SK-N-SH (cell line): ENCODE measurements around the gene C1QTNF4.
"Not testable (repeated sequence)": the region's sequence is repeated elsewhere in the genome, so short reads cannot be mapped to it uniquely, and the experiment has no call there.

ENCODE experiments used
- EZH2phosphoT487 ChIP-seq: fragments of 200-600 bp; sonication (generic); IDR thresholded peaks from 2 replicates; pipeline ENCODE4 v1.6.1; 2017; ENCODE audit warnings: low read depth, mixed run types, mild to moderate bottlenecking, antibody characterized with exemption, moderate library complexity, borderline replicate concordance
- FOXJ3 ChIP-seq: sonication (generic); formaldehyde crosslinking; IDR thresholded peaks from 2 replicates; pipeline ENCODE4 v1.5.1; 2020; ENCODE audit warnings: mild to moderate bottlenecking, missing genetic modification reagents
- GABPA ChIP-seq: IDR thresholded peaks from 2 replicates; pipeline ENCODE4 v1.4.0; 2012; ENCODE audit warnings: low read depth, mild to moderate bottlenecking
- MAX ChIP-seq: IDR thresholded peaks from 2 replicates; pipeline ENCODE4 v1.4.0; 2012; ENCODE audit warnings: low read depth
- RAD21 ChIP-seq: IDR thresholded peaks from 2 replicates; pipeline ENCODE4 v1.6.1; 2012; ENCODE audit warnings: mild to moderate bottlenecking, low read length
- REST ChIP-seq: IDR thresholded peaks from 2 replicates; pipeline ENCODE4 v1.6.1; 2012; ENCODE audit warnings: mild to moderate bottlenecking, low read depth, low read length, moderate library complexity
- RFX5 ChIP-seq: IDR thresholded peaks from 2 replicates; pipeline ENCODE4 v1.6.1; 2012; ENCODE audit warnings: mild to moderate bottlenecking, improper control_type of control experiment, low read length
- TEAD4 ChIP-seq: IDR thresholded peaks from 2 replicates; pipeline ENCODE4 v1.4.0; 2012; ENCODE audit warnings: mild to moderate bottlenecking, borderline replicate concordance; ENCODE audit not compliant: insufficient read depth
- TF ChIP-seq, protein P1 (sequence below): fragments of 200-600 bp; sonication (generic); IDR thresholded peaks from 2 replicates; pipeline ENCODE4 v1.6.1; 2017; ENCODE audit warnings: antibody characterized with exemption, mild to moderate bottlenecking, moderate library complexity
- TF ChIP-seq, protein P2 (sequence below): IDR thresholded peaks from 2 replicates; pipeline ENCODE4 v1.4.0; 2012; ENCODE audit warnings: low read depth, borderline replicate concordance

DNA sequence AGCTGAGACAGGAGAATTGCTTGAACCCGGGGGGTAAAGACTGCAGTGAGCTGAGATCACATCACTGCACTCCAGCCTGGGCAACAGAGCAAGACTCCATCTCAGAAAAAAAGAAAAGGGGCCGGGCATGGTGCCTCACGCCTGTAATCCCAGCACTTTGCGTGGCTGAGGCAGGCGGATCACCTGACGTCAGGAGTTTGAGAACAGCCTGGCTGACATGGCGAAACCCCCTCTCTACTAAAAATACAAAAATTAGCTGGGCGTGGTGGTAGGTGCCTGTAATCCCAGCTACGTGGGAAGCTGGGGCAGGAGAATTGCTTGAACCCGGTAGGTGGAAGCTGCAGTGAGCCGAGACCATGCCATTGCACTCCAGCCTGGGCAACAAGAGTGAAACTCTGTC, 42.1 kb upstream of the C1QTNF4 start:
- TF ChIP-seq RAD21; REST; MAX; FOXJ3 (CRISPR knock-in tag); TEAD4; RFX5; GABPA; EZH2phosphoT487: not testable (repeated sequence)
- TF ChIP-seq, protein P1, sequence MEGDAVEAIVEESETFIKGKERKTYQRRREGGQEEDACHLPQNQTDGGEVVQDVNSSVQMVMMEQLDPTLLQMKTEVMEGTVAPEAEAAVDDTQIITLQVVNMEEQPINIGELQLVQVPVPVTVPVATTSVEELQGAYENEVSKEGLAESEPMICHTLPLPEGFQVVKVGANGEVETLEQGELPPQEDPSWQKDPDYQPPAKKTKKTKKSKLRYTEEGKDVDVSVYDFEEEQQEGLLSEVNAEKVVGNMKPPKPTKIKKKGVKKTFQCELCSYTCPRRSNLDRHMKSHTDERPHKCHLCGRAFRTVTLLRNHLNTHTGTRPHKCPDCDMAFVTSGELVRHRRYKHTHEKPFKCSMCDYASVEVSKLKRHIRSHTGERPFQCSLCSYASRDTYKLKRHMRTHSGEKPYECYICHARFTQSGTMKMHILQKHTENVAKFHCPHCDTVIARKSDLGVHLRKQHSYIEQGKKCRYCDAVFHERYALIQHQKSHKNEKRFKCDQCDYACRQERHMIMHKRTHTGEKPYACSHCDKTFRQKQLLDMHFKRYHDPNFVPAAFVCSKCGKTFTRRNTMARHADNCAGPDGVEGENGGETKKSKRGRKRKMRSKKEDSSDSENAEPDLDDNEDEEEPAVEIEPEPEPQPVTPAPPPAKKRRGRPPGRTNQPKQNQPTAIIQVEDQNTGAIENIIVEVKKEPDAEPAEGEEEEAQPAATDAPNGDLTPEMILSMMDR, result not testable (repeated sequence)
- TF ChIP-seq, protein P2, sequence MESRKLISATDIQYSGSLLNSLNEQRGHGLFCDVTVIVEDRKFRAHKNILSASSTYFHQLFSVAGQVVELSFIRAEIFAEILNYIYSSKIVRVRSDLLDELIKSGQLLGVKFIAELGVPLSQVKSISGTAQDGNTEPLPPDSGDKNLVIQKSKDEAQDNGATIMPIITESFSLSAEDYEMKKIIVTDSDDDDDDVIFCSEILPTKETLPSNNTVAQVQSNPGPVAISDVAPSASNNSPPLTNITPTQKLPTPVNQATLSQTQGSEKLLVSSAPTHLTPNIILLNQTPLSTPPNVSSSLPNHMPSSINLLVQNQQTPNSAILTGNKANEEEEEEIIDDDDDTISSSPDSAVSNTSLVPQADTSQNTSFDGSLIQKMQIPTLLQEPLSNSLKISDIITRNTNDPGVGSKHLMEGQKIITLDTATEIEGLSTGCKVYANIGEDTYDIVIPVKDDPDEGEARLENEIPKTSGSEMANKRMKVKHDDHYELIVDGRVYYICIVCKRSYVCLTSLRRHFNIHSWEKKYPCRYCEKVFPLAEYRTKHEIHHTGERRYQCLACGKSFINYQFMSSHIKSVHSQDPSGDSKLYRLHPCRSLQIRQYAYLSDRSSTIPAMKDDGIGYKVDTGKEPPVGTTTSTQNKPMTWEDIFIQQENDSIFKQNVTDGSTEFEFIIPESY, result not testable (repeated sequence)
